GM10847 (cell line): ENCODE measurements around the gene CCDC85C.

Source experiments
- POLR2A ChIP-seq: IDR thresholded peaks from 2 replicates; pipeline ENCODE4 v1.6.1; 2011; ENCODE audit not compliant: insufficient read length; ENCODE audit errors: extremely low read depth

The CCDC85C gene

GRCh38 chr14:99568567-99569560, 35.1 kb downstream of the CCDC85C start:
- no peak for TF ChIP-seq POLR2A

- TF ChIP-seq POLR2A = no peak
These were observed 37.3 kb downstream of the CCDC85C start for GRCh38 chr14:99566390-99567354.

GRCh38 chr14:99566009-99566389, 38.0 kb downstream of the CCDC85C start:
- no peak for TF ChIP-seq POLR2A

GRCh38 chr14:99565383-99565782, 38.6 kb downstream of the CCDC85C start:
- no peak for TF ChIP-seq POLR2A

DNA sequence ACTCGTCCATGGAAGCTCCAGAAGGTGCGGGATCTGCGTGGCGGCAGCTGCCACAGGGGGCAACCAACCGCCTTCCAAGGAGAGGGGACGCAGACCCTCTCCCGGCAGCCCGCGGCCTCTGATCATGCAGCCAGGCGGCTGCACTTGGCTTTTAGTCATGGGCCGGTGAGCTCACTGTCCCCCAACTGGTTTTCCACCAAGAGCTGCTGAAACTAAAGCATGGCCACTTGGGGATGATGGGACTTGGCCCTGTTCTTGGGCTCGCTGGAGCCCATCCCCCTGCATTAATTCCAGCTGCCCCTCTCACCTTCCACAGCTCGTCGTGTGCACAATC, 39.1 kb downstream of the CCDC85C start:
- no peak for TF ChIP-seq POLR2A

DNA sequence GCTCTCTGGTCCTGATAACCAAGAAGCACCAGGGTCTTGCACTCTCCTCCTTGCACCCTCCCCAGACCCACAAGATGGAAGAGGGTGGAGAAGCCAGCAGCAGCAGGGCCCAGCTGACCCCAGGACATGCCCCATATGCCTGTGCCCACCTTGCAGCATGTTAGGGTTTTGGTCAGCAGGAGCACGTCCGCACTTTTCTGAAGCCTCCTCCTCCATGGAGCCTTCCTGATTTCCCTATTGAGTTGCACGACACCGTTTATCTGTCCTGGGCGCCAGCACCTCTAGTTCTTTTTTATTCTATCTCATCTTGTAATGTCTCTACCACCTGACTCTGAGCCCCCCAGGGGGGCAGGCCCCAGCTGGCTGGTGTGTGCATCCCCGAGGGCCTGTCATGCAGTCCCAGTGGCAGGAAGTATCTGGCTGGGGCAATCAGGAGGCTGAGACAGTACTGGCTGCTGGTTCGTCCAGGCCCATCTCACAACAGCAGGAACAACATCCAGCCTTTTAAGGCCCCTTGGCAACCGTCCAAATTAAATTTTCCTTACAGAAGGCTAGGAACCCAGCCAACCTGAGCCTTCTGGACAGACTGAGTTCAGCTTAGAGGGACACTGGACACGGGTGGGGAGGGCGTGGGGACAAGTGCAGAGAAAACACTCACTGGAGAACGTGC, 39.6 kb downstream of the CCDC85C start:
- no peak for TF ChIP-seq POLR2A

DNA sequence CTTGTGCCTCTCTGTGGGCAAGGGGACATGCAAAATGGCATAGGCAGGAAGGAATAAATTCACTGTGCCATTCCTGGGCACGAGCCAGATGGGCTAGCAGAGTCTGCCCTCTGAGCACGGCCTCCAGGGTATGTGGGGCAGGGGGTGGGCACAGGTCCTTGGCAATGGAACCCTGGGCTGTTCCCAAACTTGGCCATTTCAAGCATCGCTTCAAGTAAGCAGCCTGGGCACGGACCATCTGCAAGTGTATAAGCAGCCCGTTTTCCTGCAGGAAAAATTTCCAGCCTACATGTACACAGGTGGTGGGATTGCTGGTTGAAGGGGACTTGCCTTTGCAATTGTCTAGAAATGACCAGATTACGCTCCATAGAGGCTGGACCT, 40.3 kb downstream of the CCDC85C start:
- no peak for TF ChIP-seq POLR2A

DNA sequence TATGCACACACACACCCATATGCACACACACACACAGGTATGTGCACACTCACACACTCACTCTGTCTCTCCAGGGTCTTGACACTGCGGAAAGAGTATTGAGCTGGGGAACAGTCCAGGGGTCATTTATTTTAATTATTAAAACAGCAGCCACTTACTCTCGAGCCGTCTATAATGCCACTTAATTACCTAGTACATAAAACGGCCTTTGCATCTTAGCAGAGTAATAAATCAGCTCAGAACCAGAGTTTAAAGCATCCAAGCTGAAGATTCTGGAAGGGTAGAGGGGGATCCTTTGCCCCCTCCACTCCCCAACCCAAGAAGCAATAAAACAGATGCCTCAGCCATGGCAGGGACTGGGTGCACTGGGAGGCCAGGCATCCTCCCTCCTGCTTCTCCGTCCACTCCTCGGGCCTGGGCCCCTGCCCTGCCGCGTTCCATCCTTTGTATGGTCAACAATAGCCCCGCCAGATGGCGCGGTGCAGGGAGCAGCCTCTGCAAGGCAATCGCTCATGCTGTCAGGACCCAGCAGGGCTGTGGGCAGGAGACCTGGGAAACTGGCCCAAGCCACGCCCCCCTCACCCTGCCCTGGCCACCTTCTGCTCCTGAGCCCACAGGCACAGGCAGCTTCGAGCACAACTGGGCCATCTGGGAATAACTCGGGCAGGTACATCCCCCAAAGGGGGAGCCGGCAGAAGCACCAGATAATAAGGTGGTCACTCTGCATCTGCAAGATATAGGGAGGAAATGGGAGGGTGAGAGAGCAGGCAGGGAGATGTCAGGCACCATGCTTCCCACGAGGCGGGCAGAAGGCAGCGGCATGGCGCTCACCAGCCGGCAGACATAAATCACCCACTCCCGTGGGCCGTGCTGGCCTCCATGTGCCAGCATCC, 40.9 kb downstream of the CCDC85C start:
- no peak for TF ChIP-seq POLR2A

GRCh38 chr14:99561864-99562263, 42.1 kb downstream of the CCDC85C start:
- TF ChIP-seq POLR2A = no peak

DNA sequence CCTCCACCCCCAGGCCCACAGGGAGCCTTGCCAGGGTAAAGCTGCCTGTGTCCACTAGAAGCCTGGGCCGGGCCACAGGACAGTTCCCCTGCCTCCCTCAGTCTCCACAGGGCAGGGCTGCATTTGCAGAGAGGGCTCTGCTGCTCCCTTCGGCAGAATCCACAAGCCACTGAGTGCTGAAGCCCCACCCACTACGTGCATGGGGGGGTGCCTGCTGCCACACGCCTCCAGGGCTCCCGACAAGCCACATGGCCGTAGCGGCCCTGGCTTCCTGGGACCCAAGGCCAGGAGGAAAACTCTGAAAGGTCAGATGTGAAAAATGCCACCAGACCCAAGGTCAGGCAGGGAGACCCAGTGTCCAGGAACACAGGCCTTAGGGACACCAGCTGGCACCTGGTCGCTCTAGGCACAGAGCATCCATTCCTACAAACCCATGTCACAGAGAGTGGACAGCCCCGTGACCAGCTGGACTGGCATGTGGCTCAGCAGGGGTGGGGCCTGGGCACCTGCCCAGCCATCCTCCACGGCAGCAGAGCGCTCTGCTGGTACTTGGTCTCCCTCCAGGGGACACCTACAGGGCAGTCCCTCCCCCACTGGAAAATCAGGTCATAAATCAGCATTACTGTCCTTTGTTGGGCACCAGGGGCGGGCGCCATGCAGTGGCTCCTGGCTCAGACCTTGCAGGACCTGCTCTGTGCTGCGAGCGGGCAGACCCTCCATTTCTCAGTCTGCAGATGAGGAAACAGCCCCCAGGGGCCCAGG, 42.9 kb downstream of the CCDC85C start:
- no peak for TF ChIP-seq POLR2A

- no peak for TF ChIP-seq POLR2A
These were observed 43.6 kb downstream of the CCDC85C start for GRCh38 chr14:99560403-99560802.

DNA sequence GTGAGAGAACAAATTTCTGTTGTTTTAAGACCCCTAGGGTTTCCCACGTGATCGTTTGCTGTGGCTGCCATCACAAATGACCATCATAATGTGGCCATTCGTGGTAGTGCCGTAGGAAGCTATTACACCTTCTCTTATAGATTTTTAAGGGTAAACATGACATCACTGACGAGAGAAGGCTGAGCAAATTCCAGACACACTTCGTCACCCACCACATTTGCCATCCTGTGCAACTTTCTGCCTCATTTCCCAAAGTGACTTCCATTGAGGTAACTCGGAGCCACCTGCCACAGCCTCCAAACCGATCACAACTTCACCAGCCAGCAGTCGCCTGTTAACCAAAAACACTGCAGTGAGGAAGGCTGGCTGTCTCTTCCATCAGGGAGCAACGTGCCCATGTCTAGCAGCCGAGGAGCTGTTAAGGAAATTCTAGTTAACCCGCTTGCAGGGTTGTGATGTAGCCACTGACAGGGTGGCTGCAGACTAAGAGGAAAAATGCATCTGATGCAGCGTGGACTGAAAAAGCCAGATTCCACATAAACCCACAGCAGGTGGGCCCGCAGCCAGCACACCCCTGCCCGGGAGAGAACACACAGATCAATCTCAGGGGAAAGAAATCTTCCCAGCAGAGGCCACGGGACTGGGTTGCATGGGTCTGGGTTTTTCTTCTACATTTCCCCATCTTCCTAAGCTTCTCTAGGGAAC, 44.6 kb downstream of the CCDC85C start:
- TF ChIP-seq POLR2A = no peak
